NK-92 treated with Interleukin-12 subunit alpha and Interleukin-12 subunit beta, amount 100 ng/mL, for 24 hours (cell line): ENCODE data around the gene ELMO1.

Source experiments
- DNase-seq: peaks from one replicate; lab custom pipeline; 2025; lab: John Stamatoyannopoulos, UW

ELMO1 gene

DNA sequence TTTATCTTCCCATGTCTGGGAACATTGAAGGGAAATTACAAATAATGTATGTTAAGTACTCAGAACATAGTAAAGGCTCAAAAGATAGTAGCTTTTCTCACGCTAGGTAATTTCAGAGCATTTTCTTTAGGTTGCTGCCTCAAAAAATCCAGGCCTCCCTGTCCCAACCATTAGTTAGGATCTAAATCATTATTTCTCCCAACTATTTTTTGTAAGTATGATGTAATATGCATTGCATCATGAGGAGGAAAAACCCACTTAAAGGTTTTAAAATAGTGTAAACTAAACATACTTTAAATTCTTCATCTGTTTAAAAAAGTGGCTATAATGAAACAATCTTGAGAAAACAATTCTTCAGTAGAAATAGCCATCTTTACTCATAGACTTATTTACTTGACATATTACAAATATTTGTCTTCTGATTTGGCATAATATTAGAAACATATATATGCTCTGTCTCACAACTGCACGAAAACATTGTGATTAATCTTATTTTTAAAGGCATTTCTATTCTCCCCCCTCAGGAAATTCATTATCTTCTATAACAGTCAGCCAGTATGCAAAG is 329.3 kb downstream of the ELMO1 start:
- DNase-seq = no peak

DNA sequence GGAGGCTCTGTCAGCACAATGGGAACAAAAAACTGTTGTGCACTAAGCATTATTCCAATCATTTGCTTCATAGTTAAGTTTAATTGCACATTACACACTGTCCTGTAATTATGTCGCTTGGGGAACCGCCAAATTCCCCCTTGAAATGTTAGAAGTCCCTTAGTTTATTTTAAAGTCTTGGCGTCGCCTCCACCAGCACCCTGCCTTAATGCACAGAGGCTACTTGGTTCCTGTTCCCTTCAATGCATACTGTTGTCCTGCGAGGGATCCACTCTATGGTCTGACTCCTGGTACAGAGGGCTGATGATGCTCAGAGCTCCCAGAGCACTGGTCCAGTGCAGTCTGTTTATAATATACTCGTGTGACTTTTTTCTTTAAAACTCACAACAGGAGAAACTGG is 330.7 kb downstream of the ELMO1 start:
- DNase-seq = no peak

- DNase-seq = no peak
Measured at GRCh38 chr7:37117292-37117691, 331.4 kb downstream of the ELMO1 start.

- DNase-seq = no peak
Measured at GRCh38 chr7:37116093-37116701, 332.5 kb downstream of the ELMO1 start.

- DNase-seq = no peak
Measured at GRCh38 chr7:37113661-37114355, 334.9 kb downstream of the ELMO1 start.

DNA sequence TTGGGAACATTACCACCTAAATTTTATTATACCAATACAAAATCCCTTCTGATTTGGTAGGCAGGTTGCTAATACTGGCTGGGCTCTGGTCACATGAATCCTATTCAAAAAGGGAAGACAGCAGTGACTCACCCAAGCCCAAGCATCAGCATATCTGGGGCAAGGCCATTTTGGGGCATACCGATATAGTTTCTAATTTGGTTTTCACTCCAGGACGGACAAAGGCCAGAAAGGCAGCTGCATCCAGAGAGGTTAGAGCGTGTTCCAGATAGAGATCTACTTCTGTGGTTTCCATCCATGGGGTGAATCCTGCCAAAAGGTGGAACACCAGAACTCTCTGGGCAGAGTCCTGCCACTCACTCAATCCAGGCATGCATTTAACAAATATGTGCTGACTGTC is 335.8 kb downstream of the ELMO1 start:
- no peak for DNase-seq

GRCh38 chr7:37112218-37112617 is 336.4 kb downstream of the ELMO1 start:
- DNase-seq = no peak

GRCh38 chr7:37111459-37111858 is 337.2 kb downstream of the ELMO1 start:
- no peak for DNase-seq

DNA sequence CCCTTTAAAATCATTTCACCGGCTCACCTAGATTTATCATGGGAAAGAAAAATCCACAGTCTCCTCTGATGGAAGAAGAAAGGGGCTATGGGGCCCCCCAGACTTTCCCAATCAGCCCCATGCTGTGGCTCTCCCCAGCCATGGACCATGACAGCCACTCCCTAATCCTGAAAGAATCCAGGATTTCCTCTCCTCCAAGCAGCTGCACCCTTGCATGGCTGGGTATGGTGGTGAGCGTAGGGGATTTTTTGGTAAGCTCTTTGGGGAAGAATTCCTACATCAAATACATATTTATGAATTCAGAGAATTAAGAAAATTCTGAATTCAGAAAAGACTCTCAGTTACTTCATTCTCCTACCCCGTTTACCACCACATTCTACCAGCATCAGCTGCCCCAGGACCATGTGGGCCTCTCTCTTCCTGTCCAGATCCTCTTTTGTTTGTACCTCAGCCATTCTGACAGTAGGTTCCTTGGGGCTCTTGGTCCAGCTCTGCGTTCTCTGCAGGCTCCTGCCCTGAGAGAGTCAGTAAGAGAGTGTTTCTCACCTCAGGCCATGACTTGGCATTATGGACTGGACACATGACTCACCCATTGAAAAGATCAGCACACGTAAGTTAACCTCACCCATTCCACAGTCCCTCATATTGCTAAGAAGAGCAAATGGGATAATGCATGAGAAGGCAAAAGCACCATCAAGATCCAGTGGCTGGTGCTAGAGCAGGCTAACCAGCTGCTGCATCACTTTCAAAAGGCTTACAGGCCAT is 337.8 kb downstream of the ELMO1 start:
- no peak for DNase-seq

GRCh38 chr7:37109843-37110242 is 338.8 kb downstream of the ELMO1 start:
- no peak for DNase-seq

GRCh38 chr7:37109016-37109683 is 339.5 kb downstream of the ELMO1 start:
- no peak for DNase-seq

DNA sequence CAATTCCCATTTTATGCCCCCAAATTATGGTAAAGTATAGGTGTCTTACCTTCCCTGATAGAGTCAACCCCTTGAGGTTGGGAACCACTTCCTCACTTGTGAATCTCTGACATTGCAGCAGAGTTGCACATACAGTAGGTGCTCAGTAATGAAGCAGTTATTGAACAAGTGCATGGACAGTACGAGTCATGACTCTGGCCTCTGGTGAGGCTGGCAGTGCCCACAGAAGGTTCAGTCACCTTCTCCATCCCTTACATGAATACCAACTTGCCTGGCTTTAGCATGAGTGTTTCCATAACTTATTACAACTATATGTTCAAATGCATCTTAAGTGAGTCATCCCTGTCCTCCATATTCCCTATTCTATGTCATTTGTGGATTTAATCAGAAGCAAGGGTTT is 340.0 kb downstream of the ELMO1 start:
- DNase-seq = no peak

GRCh38 chr7:37107047-37107750 is 341.5 kb downstream of the ELMO1 start:
- DNase-seq = no peak

GRCh38 chr7:37105762-37106161 is 342.9 kb downstream of the ELMO1 start:
- DNase-seq = no peak

DNA sequence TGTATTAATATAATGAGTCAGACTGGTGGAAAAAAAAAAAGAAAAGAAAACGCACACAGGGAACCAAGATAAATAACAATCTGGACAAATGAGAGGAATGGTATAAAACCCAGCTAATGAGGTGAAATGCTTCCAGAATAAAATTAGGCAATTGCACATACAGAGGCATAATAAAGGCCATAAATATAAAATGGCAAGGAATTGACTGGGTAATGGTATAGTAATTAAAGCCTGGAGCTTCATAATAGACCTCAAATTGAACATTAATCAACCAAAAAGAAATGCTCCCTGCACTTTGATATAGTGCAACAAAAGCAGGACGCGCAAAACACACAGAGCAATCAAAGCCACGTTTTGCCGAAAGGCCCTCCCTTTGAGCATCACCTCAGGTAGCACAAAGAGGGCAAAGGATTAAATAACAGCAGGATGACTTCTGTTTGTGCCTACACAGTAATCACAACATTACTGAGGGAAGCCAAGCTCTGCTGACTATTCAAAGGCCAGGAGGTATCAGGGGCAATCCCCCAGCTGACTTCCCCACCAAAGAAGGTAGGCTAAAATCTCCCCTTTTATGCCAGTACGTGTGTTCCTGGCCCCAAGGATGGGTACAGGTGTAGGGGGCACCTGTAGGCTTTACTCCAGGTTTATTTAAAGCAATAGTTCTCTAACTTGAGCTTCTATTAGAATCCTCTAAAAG is 343.7 kb downstream of the ELMO1 start:
- no peak for DNase-seq

GRCh38 chr7:37102518-37103137 is 346.0 kb downstream of the ELMO1 start:
- no peak for DNase-seq

DNA sequence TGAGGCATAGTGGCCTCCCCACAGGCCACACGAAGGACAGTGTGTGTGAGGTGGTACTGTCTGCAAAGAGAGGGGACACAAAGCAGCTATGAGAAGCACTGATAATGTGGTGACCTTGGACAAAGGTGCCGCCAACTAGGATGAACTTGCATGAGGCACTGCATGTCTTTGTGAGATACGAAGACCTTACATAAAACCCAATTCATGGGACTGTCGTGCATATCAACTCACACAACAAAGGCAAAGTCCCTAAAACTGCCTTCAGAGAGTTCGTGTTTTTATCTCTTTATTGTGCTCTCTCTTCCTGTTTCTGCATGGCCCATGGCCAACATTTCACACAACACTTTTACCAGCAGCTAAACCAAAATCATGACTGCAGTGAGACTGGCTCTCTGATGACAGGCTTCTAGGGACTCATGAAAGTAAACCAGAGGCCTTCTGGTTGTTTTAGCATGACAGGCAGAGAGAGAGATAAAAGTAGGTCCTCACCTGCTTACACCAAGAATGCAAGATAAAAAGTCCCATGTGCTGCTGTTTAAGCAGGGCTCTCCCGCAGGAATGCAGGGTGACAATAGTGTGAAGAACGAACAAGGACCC is 347.8 kb downstream of the ELMO1 start:
- DNase-seq = no peak

GRCh38 chr7:37098762-37099161 is 349.9 kb downstream of the ELMO1 start:
- DNase-seq = no peak

DNA sequence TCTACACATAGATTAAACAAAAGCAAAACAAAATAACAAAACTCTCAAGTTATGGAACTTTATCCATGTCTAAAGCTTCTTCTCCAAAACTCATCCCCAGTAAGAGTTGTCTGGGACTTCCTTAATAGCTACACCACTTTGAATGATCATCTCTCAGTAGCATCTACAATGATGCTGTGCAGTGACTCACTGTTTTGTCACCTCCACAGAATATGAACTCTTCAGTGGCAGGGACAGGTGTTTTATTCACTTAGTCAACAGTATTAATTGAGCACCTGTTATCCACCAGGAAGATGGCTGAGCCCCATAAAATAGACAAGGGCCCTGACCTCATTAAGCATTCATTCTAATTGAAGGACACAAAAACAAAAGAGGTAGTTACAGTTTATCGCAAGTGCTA is 350.7 kb downstream of the ELMO1 start:
- no peak for DNase-seq

DNA sequence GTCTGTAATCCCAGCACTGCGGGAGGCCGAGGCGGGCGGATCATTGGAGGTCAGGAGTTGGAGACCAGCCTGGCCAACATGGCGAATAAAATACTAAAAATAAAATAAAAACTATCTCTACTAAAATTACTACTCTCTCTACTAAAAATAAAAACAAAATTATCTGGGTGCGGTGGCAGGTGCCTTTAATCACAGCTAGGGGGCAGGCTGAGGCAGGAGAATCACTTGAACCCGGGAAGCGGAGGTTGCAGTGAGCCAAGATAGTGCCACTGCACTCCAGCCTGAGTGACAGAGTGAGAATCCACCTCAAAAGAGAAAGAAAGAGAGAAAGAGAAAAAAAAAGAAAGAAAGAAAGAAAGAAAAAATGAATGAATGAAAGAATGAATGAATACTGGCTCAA is 351.4 kb downstream of the ELMO1 start:
- DNase-seq = no peak
